ENCODE results near the gene NAP1L4.

GRCh38 chr11:3004481-3004880 is 12.4 kb upstream of the NAP1L4 start:
- no peak for TF ChIP-seq CTCF (IDR thresholded peaks at IDR 0.05)
- no peak for TF ChIP-seq POLR2A (IDR thresholded peaks at IDR 0.05)

All from lower leg skin (tissue), 3 donors.